ENCODE data around the gene TANC1. TPM values are rescaled to one million over a fixed set of nuclear protein-coding genes. Genes with fewer than 3 reads are reported as not detected.
A peak's percentile ranks its signal among the peaks of the same experiment; 100 is the strongest.
"Not testable (repeated sequence)": the region's sequence is repeated elsewhere in the genome, so short reads cannot be mapped to it uniquely, and the experiment has no call there.

The TANC1 gene
- total and polyA plus RNA-seq, 12 donors, result 17.8 to 90.5 (median 70.0) TPM

DNA sequence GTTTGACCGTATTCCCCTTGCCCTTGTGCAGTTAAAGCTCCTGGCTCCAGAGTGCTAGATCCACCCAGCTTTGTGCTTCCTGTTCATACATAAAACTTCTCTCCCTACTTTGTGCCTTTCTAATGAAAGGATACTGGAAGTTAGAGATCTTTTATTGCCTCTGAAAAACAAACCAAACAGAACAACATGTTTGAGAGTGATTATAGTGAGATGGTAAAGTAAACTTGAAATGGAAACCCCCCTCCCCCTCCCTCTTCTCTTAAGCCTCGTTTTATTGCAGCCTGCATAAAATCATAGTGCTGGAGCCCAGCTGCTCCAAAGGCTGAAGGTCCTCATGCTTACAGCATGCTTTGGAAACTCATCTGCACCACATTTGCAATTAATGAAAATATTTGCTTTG, 125.1 kb downstream of the TANC1 start:
- intact Hi-C loops (cut with DNase I), result no loop called here
- no peak for ATAC-seq
- TF ChIP-seq, protein P1, sequence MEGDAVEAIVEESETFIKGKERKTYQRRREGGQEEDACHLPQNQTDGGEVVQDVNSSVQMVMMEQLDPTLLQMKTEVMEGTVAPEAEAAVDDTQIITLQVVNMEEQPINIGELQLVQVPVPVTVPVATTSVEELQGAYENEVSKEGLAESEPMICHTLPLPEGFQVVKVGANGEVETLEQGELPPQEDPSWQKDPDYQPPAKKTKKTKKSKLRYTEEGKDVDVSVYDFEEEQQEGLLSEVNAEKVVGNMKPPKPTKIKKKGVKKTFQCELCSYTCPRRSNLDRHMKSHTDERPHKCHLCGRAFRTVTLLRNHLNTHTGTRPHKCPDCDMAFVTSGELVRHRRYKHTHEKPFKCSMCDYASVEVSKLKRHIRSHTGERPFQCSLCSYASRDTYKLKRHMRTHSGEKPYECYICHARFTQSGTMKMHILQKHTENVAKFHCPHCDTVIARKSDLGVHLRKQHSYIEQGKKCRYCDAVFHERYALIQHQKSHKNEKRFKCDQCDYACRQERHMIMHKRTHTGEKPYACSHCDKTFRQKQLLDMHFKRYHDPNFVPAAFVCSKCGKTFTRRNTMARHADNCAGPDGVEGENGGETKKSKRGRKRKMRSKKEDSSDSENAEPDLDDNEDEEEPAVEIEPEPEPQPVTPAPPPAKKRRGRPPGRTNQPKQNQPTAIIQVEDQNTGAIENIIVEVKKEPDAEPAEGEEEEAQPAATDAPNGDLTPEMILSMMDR (IDR thresholded peaks at IDR 0.05), result no peak
- H3K4me1 ChIP-seq, result peaks cover 37 to 99% (median 87%) of the 10 kb centered on the region in 9 donors
- no peak overlapping the region for H3K4me3 ChIP-seq
- 4 to 16% methylated on average over 2 of the region's 2 CpGs for WGBS, 2 donors
- peaks cover 0 to 13% (median 0%) of the 10 kb centered on the region in 9 donors for H3K36me3 ChIP-seq
- peaks cover 0 to 13% (median 4%) of the 10 kb centered on the region in 11 donors for H3K9me3 ChIP-seq
- DNase-seq, result no peak
- H3K27me3 ChIP-seq, result no peaks in the 10 kb centered on the region
- H3K27ac ChIP-seq, result peak overlapping the region in 9 of 10 donors; percentile 15 to 89 (median 73)

DNA sequence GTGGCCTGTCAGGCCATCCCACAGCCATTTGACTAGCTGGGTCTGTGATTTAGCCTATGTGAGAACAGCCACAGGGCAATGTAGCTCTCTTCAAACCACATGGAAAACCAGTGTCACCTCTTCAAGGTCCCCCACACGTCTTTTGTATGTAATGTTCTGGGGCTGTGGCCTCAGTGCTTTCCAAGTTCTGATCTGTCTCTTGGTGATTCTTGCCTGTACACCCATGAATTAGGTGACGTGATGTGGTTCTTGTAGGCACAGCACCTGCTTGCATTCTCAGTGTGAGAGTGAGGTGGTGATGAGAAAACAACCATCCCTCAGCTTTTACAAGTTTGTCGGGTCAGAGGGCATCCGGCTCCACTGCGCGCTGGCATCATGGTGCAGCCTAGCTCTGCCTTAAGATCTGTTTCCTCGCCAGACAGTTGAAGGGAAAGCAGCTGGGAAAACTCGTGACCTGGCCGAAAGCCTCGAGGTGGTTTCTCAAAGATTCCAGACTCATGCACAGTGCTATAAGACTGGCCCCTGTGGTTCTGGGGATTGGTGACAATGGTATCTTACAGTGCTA, 125.8 kb downstream of the TANC1 start:
- Histone ChIP-seq H3K27me3 (no peaks in the 10 kb centered on the region), H3K9me3 (peaks cover 0 to 13% (median 4%) of the 10 kb centered on the region in 11 donors), H3K4me3 (no peak overlapping the region), H3K27ac (peak overlapping the region in 9 of 10 donors; percentile 67 to 89 (median 73)), H3K36me3 (peaks cover 0 to 13% (median 0%) of the 10 kb centered on the region in 9 donors), H3K4me1 (peaks cover 31 to 99% (median 87%) of the 10 kb centered on the region in 9 donors)
- DNase-seq (peak; percentile 51 to 72), ATAC-seq (peak; percentile 36 to 67 (median 52))
- 23 to 35% methylated on average over 10 of the region's 10 CpGs for WGBS, 2 donors
- TF ChIP-seq, protein P1 (IDR thresholded peaks at IDR 0.05), result no peak
- intact Hi-C loops (cut with DNase I), result no loop called here

DNA sequence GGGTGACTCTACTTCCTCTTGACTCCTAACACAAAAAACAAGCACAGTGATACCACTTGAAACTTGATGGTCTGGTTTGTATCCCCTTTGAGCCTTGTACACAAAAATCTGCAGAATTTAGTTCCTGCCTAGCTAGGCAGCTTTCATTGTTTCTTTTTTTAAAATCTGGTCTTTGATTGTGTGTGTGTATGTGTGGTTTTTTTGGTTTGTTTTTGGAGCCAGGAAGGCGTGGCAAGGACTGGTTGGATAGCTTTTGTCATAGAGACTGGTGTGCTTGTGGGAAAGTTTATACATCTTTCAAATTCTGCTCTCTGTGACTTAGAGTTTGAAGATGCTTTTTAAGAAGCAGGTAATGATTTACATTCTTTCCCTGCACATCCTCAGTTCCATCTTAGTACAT, 127.4 kb downstream of the TANC1 start:
- ATAC-seq (no peak), DNase-seq (no peak)
- H3K27me3 ChIP-seq, result no peaks in the 10 kb centered on the region
- peaks cover 0 to 13% (median 0%) of the 10 kb centered on the region in 9 donors for H3K36me3 ChIP-seq
- TF ChIP-seq, protein P1 (IDR thresholded peaks at IDR 0.05), result no peak
- 57 to 66% methylated on average over 1 of the region's 1 CpG for WGBS, 2 donors
- H3K4me3 ChIP-seq, result no peak overlapping the region
- H3K9me3 ChIP-seq, result peaks cover 0 to 13% (median 4%) of the 10 kb centered on the region in 11 donors
- intact Hi-C loops (cut with DNase I), result no loop called here
- H3K27ac ChIP-seq, result peak overlapping the region in 4 of 10 donors; percentile 71 to 89 (median 74)
- H3K4me1 ChIP-seq, result peaks cover 19 to 98% (median 84%) of the 10 kb centered on the region in 9 donors

DNA sequence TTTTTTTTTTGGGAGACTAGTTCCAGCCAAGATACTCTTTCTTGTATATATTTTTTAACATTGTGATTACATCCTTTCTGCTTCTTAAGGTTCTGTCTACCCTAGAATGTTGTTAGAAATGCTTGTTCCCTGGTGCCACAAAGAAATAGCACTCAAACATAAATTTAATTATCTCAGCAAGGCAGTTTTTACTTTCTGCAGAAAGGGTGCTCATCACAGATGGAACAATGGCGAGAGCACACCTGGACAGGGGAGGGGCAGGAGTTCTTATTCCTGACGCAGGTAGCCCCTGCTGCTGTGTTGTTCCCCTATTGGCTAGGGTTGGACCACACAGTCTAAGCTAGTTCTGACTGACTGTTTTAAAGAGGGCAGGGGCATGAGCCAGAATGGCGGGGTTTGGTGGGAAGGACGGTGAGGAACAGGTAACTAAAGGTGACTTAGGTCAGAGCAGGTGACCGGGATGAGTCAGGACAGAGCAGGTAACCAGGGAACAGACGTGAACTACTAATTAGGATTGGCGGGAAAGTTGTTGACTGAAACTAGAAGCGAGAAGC, 127.9 kb downstream of the TANC1 start:
- H3K4me3 ChIP-seq; DNase-seq; ATAC-seq; intact Hi-C loops (cut with DNase I); H3K27me3 ChIP-seq: not testable (repeated sequence)
- H3K4me1 ChIP-seq, result peaks cover 14 to 98% (median 79%) of the 10 kb centered on the region in 9 donors
- H3K27ac ChIP-seq, result peak overlapping the region in 3 of 10 donors; percentile 7 to 89 (median 30)
- 92 to 98% methylated on average over 8 of the region's 8 CpGs for WGBS, 2 donors
- peaks cover 0 to 13% (median 0%) of the 10 kb centered on the region in 9 donors for H3K36me3 ChIP-seq
- H3K9me3 ChIP-seq, result peaks cover 0 to 13% (median 4%) of the 10 kb centered on the region in 11 donors

DNA sequence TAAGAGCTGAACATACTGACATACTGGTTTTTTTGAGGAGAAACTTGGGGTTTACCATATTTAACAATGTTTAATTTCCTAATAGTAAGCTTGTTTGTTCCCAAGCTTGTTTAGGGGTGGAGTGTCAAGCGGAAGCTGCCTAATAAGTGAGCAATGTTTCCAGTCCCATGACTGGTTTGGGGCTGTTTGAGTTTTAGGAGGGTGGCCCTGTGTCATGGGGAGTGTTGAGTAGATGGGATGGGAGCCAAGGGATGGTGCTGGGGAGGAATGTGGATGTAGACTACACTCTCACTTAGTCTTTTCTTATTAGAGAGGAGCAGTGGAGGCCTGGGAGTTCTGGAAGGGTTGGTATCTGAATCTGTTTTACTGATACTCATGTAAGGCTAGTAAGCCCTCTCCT, 128.5 kb downstream of the TANC1 start:
- Histone ChIP-seq H3K27ac (peak overlapping the region in 3 of 10 donors; percentile 7 to 89 (median 30)), H3K27me3 (no peaks in the 10 kb centered on the region), H3K4me1 (peaks cover 13 to 97% (median 73%) of the 10 kb centered on the region in 9 donors), H3K9me3 (peaks cover 0 to 13% (median 4%) of the 10 kb centered on the region in 11 donors), H3K4me3 (no peak overlapping the region), H3K36me3 (peaks cover 0 to 13% (median 0%) of the 10 kb centered on the region in 9 donors)
- ATAC-seq, result peak in 1 of 8 donors; percentile 4
- no peak for DNase-seq
- TF ChIP-seq, protein P1 (IDR thresholded peaks at IDR 0.05), result no peak
- WGBS, 2 donors, result 94 to 100% methylated on average over 1 of the region's 1 CpG
- intact Hi-C loops (cut with DNase I), result no loop called here
